Activated CD8-positive, alpha-beta memory T cell treated with anti-CD3 and anti-CD28 coated beads, Interleukin-2, amount 50 U/mL, for 1 hour (primary cell): Measurements from ENCODE around the gene ATP8A2.
A peak's percentile ranks its signal among the peaks of the same experiment; 100 is the strongest.

ENCODE experiments used
- DNase-seq: peaks from one replicate; pipeline ENCODE4 v3.0.0-alpha.2; 2020; ENCODE audit errors: extremely low read depth

The ATP8A2 gene

GRCh38 chr13:25882466-25883357 is 510.9 kb downstream of the ATP8A2 start:
- no peak for DNase-seq

- DNase-seq = no peak
These were observed 513.6 kb downstream of the ATP8A2 start for GRCh38 chr13:25885418-25885817.

GRCh38 chr13:25886438-25887214 is 514.9 kb downstream of the ATP8A2 start:
- DNase-seq = no peak

GRCh38 chr13:25887962-25888655 is 516.3 kb downstream of the ATP8A2 start:
- DNase-seq = no peak

- DNase-seq = no peak
These were observed 519.0 kb downstream of the ATP8A2 start for GRCh38 chr13:25890671-25891212.

- DNase-seq = no peak
These were observed 527.2 kb downstream of the ATP8A2 start for GRCh38 chr13:25898991-25899390.

- no peak for DNase-seq
These were observed 527.7 kb downstream of the ATP8A2 start for GRCh38 chr13:25899464-25899863.

GRCh38 chr13:25899952-25900351 is 528.2 kb downstream of the ATP8A2 start:
- DNase-seq = no peak

GRCh38 chr13:25901460-25902376 is 529.9 kb downstream of the ATP8A2 start:
- DNase-seq = peak; percentile 13

- no peak for DNase-seq
These were observed 530.7 kb downstream of the ATP8A2 start for GRCh38 chr13:25902455-25902854.

GRCh38 chr13:25902891-25903341 is 531.1 kb downstream of the ATP8A2 start:
- DNase-seq = no peak

- DNase-seq = no peak
These were observed 533.1 kb downstream of the ATP8A2 start for GRCh38 chr13:25904830-25905229.

- DNase-seq = no peak
These were observed 533.8 kb downstream of the ATP8A2 start for GRCh38 chr13:25905611-25906010.

GRCh38 chr13:25906191-25906661 is 534.5 kb downstream of the ATP8A2 start:
- no peak for DNase-seq

GRCh38 chr13:25908366-25908765 is 536.6 kb downstream of the ATP8A2 start:
- no peak for DNase-seq

GRCh38 chr13:25910243-25910642 is 538.5 kb downstream of the ATP8A2 start:
- no peak for DNase-seq

GRCh38 chr13:25910991-25911419 is 539.2 kb downstream of the ATP8A2 start:
- DNase-seq = no peak

- no peak for DNase-seq
These were observed 541.2 kb downstream of the ATP8A2 start for GRCh38 chr13:25912961-25913360.

GRCh38 chr13:25915840-25916518 is 544.2 kb downstream of the ATP8A2 start:
- DNase-seq = no peak

- DNase-seq = no peak
These were observed 548.5 kb downstream of the ATP8A2 start for GRCh38 chr13:25920277-25920676.
